HCEC 1CT (cell line): ENCODE measurements around the gene TCL1B.
"Not testable (repeated sequence)": the region's sequence is repeated elsewhere in the genome, so short reads cannot be mapped to it uniquely, and the experiment has no call there.

Experiments
- DNase-seq: peaks from one replicate; pipeline ENCODE4 v3.0.0-alpha.2; 2017

Gene TCL1B

DNA sequence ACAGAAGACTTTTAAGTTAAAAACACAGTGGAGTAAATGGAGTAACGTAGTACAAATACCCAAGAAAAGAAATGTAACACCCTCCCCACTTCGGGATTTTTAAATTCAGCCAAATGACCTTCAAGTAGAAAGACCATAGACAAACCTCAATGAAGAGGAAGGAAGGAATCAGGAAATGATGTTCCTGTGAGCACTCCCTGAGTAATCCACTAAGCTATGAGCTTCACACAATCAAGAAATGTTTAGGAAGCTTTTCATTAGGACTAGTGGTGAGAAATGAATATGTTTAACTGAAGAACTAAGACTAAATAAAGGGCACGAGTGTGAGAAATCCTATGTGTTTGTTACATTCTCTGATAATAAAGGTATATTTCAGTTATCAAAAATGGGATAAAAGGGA lies 17.6 kb downstream of the TCL1B start:
- peak; percentile 51 for DNase-seq

DNA sequence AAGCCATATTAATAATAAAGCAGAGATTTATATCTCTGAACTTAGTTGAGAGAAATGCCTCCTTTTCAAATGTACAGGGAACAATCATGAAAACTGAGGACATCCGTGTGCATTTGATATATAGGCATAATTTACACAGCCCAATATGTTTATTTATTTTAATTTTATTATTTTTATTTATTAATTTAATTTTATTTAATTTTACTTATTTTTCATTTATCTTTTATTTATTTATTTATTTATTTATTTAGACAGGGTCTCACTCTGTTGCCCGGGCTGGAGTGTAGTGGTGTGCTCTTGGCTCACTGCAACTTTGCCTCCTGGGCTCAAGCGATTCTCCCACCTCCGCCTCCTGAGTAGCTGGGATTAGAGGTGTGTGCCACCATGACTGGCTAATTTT lies 19.3 kb downstream of the TCL1B start:
- DNase-seq: no peak

DNA sequence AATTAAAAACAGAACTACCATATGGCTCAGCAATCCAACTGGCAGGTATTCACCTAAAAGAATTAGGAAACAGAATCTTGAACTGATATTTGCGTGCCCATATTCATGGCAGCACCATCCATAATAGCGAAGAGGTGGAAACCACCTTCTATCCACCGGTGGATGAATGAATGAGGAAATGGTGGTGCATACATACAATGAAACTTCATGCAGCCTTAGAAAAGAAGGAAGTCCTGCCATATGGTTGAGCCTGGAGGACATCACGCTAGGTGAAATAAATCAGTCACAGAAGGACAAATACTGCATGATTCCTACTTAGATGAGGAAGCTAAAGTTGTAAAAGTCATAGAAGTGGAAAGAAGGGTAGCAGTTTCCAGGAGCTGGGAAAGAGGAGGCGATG lies 21.1 kb downstream of the TCL1B start:
- DNase-seq: no peak

DNA sequence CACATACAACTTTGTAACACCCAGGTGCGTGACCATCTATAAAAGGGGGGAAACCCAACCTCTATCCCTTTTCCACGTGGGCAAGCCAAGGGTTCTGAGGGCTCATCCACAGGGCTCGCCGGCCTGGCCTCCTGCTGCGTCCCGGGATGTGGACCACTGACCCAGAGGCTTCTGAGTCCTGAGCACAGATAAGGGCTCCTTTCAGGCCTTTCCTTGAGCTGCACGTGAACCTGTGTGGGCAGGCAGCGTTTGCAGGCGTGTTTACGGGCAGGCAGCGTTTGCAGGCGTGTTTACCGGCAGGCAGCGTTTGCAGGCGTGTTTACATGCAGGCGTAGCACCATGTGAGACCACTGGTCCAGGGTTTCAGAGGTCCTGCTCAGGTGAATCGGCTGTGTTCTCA lies 23.9 kb downstream of the TCL1B start:
- no peak for DNase-seq

DNA sequence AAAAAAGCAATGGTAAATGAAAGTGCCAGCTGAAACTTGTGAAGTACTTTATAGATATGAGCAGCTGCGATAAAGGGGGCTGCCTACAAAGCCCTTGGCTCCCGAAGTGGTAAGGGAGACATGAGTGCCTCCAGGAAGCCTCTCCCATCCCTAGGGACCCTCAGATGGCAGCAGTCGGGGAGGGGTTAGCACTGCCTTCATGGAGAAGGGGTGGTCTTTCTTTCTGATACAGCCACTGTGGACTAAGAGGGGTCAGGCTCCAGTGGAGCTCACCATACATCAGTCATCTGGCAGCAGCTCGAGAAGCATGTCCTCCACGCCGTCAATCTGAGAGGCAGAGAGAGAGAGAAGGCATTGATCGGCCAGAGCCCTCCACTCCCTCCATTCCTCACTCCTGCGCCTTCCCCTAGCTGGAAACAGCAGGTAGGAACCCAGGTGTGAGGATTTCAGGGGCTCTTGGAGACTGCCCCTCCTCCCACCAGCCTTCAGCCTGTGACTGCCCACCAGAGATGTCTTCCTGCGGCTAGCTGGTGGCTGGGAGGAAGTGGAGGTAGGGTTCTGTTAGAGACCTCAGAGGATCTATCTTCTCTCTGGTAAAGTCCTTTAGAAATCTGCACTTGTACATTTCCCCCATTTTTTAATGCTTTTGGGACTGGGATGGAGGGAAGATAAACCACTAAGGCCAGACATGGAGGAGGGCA lies 25.4 kb downstream of the TCL1B start:
- no peak for DNase-seq

DNA sequence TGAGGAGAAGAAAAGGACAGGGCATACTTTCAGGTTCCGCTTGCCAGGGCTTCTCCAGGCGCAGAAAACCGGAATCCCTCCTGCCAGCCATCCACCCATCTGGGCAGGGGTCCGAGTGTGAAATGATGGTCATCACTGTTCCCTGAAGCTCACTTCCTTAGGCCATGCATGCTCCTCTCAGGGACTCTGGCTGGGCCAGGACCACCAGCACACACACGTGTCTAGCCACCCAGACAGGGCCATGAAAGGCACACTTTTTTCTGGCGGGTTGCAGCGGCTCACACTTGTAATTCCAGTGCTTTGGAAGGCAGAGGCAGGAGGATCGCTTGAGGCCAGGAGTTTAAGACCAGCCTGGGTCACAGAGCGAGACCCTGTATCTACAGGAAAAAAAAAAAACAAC lies 26.2 kb downstream of the TCL1B start:
- no peak for DNase-seq

DNA sequence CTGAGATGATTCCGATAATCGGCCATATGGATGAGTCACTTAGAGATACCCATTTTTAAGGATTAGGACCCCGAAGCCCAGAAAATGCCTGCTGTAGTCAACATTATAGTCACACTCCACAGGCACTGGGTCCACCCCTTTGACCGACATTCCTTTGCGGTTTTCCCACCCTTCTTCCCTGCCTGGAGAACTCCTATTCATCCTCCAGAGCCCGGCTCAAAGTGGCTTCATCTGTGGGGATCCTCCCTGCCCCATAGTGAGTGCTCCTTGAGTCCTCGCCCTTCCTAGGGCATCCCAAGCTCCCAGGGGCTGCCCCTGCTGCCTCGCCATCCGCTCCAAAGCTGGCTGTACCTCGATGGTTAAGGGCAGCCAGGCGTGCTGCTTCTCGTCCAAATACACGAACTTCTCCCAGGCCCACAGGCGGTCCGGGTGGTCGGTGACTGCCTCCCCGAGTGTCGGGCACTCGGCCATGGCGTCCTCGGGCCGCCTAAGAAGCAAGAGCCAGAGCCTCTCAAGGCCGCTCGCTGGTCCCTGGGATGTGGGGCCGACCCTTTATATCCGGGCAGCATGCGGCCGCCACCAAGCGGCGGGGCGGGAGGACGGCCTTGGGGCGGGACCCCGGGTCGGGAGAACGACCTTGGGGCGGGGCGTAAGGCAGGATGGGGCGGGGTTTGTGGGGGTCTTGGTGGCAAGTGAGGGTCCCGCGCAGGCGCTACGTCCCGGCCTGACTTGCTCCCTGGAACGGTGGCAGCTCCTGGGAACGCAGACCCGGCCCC lies 27.6 kb downstream of the TCL1B start, which contains the start of gene TCL1A:
Gene TCL1A (minus strand): TSS at position 530 of the 776 bp plus-strand sequence. CDS start 59 bp downstream, at position 471.
- no peak for DNase-seq

DNA sequence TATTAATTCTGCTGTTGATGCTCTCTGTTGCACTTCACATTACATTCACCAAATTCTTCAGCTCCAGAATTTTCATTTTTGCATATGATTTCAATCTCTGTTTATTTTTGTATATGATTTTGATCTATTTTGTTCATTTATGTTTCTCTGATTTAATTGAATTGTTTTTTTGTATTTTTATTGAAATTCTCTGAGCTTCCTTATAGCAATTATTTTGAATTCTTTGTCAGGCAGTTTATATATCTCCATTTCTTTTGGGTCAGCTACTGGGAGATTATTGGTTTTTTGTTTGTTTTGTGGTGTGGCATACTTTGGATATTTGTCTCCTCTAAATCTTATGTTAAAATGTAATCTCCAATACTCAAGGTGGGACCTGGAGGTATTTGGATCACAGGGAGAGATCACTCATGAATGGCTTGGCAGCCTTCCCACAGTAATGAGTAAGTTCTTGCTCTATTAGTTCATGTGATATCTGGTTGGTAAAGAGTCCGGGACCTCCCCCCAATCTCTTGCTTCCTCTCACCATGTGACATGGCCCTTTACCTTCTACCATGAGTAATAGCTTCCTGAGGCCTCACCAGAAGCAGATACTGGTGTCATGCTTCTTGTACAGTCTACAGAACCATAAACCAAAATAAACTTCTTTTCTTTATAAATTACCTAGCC lies 36.4 kb downstream of the TCL1B start:
- DNase-seq: no peak

DNA sequence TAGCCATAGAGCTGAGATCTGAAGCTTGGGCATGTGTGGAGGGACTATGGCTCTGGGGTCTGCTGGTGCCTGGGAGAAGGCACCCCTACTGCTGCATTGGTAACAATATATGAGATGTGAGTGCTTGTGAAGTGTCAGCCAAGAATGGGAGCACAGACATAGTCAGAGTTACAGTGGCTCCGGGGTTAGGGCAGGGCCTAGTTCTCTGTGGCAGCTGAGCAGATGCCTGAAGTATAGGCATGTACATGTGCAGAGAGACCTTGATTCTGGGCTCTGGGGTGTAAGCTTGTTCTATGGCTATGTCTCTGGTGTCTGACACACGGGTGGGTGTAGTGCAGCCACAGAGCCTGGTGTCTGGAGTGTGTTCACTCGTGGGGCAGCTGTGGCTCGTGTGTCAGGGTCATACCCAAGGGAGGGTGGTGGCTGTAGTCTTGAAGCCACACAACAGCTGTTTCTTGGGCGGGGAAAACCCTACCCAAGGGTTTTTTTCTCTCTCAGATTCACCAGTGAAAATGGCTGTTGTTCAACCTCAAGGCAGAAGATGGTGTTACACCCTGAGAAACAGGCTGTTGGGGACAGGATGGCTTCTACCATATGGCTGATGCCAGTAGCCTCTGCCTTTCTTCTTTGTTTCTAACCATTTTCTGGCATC lies 39.6 kb downstream of the TCL1B start:
- no peak for DNase-seq

DNA sequence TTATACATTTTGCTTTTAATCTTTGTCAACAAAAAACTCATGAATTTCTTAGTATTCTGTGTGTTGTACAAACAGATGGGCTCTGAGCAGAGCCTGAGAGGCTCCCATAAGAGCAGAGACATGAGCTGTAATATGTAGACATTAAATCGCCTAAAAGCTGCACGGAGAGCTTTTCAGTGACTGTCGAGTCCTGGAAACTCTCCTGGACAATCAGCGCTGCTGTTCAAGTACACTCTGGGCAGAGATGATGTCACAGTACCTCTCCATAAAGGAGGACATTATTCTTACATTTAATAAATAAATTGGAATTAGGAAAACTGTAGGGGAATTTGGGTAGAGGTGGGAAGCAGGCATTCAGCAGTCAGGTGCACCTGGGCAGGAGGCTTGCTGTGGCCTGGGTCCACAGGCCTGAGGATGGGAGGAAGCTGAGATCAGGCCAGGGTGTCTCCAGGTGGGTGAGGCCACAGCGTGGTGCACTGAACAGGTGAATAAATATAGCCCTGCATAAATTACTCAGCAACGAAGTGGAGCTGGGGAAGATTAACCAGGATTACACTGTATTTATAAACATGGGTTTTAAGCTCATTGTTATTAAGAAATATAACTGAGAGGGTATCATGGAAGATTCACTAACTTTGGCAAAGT lies 41.0 kb downstream of the TCL1B start:
- DNase-seq: no peak

DNA sequence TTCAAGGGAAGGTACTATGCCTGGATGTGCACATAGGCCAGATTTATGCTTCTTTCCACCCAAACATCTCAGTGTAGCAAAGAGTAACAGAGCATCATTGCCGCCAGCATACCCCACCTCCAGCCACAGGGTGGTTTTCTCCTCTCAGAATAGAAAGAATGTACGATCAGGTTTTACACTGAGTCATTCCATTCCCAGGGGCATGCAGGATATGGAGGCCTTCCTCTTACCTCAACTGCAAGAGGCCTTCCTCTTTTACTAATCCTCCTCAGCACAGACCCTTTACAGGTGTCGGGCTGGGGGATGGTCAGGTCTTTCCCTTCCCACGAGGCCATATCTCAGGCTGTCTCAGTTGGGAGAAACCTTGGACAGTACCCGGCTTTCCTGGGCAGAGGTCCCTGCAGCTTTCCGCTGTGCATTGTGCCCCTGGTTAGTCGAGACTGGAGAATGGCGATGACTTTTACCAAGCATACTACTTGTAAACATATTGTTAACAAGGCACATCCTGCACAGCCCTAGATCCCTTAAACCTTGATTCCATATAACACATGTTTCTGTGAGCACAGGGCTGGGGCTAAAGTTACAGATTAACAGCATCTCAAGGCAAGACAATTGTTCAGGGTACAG lies 43.3 kb downstream of the TCL1B start:
- not testable (repeated sequence) for DNase-seq

DNA sequence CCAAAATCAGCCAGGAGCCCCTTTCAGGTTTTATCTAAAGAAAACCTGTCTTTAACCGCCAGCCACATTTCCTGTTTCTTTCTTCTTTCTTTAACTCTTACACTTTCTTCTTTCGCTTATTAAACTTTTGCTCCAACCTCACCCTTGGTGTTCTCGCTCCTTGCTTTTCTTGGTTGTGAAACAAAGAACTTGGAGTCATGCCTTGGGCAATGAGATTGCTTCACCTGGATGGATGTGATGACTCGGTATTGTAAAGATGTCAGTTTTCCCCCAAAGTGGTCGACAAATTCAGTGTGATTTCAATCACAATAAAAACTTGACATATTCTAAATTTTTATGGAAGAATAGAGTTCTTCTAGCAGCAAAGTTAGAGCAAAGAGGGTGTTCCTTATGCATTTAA lies 43.9 kb downstream of the TCL1B start:
- DNase-seq: no peak

DNA sequence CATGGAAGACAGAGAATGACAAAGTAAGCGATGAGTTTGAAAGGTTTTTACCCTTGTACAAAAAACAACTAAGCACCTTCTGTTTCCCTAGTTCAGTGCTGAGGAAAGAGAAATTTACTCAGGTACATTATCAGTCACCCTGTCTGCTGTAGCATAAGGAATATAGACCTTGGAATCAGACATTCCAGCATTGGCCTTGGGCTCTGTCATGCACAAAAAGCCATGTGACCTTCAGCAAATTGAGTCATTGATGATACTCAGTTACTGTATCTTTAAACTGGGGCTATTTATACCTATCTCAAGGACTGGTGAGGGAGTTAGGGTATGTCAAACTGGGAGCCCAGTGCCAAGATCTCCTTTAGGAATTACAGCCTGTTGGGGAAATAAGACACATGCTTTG lies 47.0 kb downstream of the TCL1B start:
- DNase-seq: no peak

DNA sequence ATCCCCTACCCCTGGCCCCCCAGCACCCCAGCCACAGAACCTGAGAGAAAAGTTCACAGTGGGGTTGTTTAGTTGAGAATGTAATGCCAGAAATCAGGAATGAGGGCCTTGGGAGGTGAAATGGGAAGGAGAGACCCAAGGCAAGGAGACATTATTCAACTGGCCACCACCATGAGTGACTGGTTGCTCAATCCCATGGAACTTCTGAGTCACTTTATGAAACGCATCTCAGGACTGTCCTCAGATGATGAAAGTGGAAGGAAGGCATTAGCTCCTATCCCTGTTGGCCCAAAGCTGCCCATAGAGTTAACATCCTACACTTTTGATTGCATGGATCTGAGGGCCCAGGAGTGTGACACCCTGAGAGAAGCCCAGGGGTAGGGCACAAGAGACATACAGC lies 53.1 kb downstream of the TCL1B start:
- no peak for DNase-seq

DNA sequence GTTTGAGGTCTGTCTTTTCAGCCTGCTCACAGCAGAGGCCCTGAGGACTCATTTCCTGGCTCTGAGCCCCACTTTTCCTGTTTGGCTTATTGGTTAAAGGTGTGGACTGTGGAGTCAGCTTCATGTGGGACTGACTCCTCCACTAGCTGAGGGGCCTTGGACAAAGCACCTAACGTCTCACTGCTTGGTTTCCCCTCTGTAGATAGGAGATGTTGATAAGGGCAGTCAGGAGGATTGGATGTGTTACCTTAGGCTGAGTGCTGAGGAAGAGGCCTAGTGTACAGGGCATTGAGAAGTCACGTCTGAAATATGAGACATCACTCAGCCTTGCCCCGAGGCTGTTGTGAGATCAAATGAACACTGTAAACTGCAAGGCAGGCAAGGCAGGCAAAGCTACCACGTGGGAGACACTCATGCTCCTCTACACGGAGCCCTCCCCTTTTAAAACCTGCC lies 54.8 kb downstream of the TCL1B start:
- no peak for DNase-seq

DNA sequence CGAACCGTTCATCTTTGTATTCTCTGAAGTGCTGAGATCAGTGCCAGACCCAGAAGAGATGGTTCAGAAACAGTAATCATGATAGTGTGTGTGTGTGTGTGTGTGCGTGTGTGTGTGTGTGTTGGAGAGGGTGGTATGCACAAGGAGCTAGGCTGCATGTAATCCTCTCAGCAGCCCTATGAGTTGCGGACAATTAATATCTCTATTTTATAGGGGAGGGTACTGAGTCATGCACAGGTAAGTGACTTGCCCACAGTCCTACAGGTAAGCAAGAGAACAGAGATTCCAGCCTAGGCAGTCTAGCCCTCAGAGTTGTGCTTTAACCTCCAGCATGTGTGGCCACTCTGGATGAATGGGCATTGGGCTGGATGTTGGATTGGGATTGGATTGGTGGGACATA lies 55.6 kb downstream of the TCL1B start:
- no peak for DNase-seq
